B cell (primary cell): ENCODE results near the gene MYO1B. TPM values are rescaled to one million over a fixed set of nuclear protein-coding genes. Genes with fewer than 3 reads are reported as not detected.

Experiments used
- ATAC-seq: fragments of 200-7000 bp; cut with Tn5 transposase; one replicate; pipeline ENCODE4 v1.10.0; 2021; ENCODE audit warnings: low read depth, mild to moderate bottlenecking, moderate number of reproducible peaks, moderate library complexity
- CTCF ChIA-PET: fragments of 350-600 bp; sonication (Branson Sonifier 250); formaldehyde crosslinking; loops from one replicate; lab custom pipeline; 2021; ENCODE audit warnings: antibody characterized with exemption, inconsistent platforms; lab: Charles Lee
- POLR2A ChIA-PET: fragments of 350-600 bp; sonication (Branson Sonifier 250); formaldehyde crosslinking; loops from one replicate; lab custom pipeline; 2021; ENCODE audit warnings: antibody characterized with exemption; lab: Charles Lee
- DNase-seq: peaks from one replicate; pipeline ENCODE4 v3.0.0; 2013
- H2AFZ ChIP-seq: 2 replicates; pipeline ENCODE4 v1.6.1; 2012; ENCODE audit warnings: mild to moderate bottlenecking, low read depth, low read length; ENCODE audit not compliant: insufficient read depth, poor library complexity, severe bottlenecking
- H3K27ac ChIP-seq, 2 donors: 1 replicate in 1 of 2; 2 replicates in 1 of 2; pipeline ENCODE4 v1.5.1; 2012 to 2013; ENCODE audit warnings: low read length in 2 of 2, mild to moderate bottlenecking in 2 of 2, moderate library complexity in 1 of 2
- H3K27me3 ChIP-seq, 4 experiments: fragments of 200-600 bp in 1 of 4; sonication (generic) in 1 of 4; replicated peaks in 1 of 4; 1 replicate in 2 of 4; 2 replicates in 2 of 4; pipeline versions ENCODE4 v1.6.1 to v1.7.0; 2013 to 2016; ENCODE audit warnings: low read length in 3 of 4, mild to moderate bottlenecking in 2 of 4, mixed read lengths in 1 of 4, moderate library complexity in 1 of 4; ENCODE audit not compliant: insufficient read depth in 4 of 4, control insufficient read depth in 3 of 4; ENCODE audit errors: control extremely low read depth in 1 of 4
- H3K36me3 ChIP-seq, 2 experiments: replicated peaks in 1 of 2; 1 replicate in 1 of 2; 2 replicates in 1 of 2; pipeline versions ENCODE4 v1.6.1 to v1.7.1; 2013; ENCODE audit warnings: low read length in 1 of 2; ENCODE audit not compliant: insufficient read depth in 2 of 2, control insufficient read depth in 1 of 2; ENCODE audit errors: control extremely low read depth in 1 of 2, extremely low read depth in 1 of 2
- H3K4me1 ChIP-seq, 2 donors: fragments of 200-600 bp in 1 of 2; sonication (generic) in 1 of 2; 1 replicate in 1 of 2; 2 replicates in 1 of 2; pipeline versions ENCODE4 v1.5.1 to v1.6.1; 2013 to 2017; ENCODE audit warnings: low read length in 2 of 2; ENCODE audit not compliant: control insufficient read depth in 2 of 2, insufficient read depth in 2 of 2
- H3K4me2 ChIP-seq: replicated peaks from 2 replicates; pipeline ENCODE3; 2012; ENCODE audit warnings: mild to moderate bottlenecking, low read depth, low read length; ENCODE audit not compliant: poor library complexity, severe bottlenecking
- H3K4me3 ChIP-seq, 5 experiments: fragments of 200-600 bp in 1 of 5; sonication (generic) in 1 of 5; 1 replicate in 3 of 5; 2 replicates in 2 of 5; pipeline versions ENCODE4 v1.5.1 to v1.7.0; 2011 to 2016; ENCODE audit warnings: low read length in 4 of 5, mild to moderate bottlenecking in 4 of 5, low read depth in 2 of 5, control low read depth in 1 of 5, moderate library complexity in 1 of 5; ENCODE audit not compliant: insufficient read depth in 1 of 5; ENCODE audit errors: control extremely low read depth in 1 of 5, extremely low read depth in 1 of 5
- H3K79me2 ChIP-seq: fragments of 200-600 bp; sonication (generic); one replicate; pipeline ENCODE4 v1.6.0; 2016; ENCODE audit warnings: low read length; ENCODE audit not compliant: control insufficient read depth, insufficient read depth
- H3K9ac ChIP-seq: fragments of 200-600 bp; sonication (generic); 2 replicates; pipeline ENCODE4 v1.6.1; 2017; ENCODE audit warnings: mild to moderate bottlenecking, low read length, moderate library complexity
- H3K9me3 ChIP-seq, 3 donors: one replicate each; pipeline versions ENCODE4 v1.6.1 to v1.7.1; 2013; ENCODE audit warnings: low read length in 2 of 3; ENCODE audit not compliant: control insufficient read depth in 2 of 3, insufficient read depth in 1 of 3; ENCODE audit errors: control extremely low read depth in 1 of 3
- H4K20me1 ChIP-seq: 2 replicates; pipeline ENCODE4 v1.6.0; 2012; ENCODE audit warnings: mild to moderate bottlenecking, low read length; ENCODE audit not compliant: insufficient read depth, control insufficient read depth, poor library complexity, severe bottlenecking
- H3K27ac Mint-ChIP-seq: one replicate; pipeline ENCODE4 v1.8.0; 2021; ENCODE audit warnings: mixed read lengths
- H3K27me3 Mint-ChIP-seq: one replicate; pipeline ENCODE4 v1.8.0; 2021; ENCODE audit warnings: mixed read lengths
- H3K4me1 Mint-ChIP-seq: one replicate; pipeline ENCODE4 v1.8.0; 2021; ENCODE audit warnings: mixed read lengths
- H3K4me3 Mint-ChIP-seq: one replicate; pipeline ENCODE4 v1.8.0; 2021; ENCODE audit warnings: mixed read lengths
- H3K9me3 Mint-ChIP-seq: one replicate; pipeline ENCODE4 v1.8.0; 2022; ENCODE audit warnings: mixed read lengths; ENCODE audit not compliant: insufficient read depth
- EZH2 ChIP-seq: IDR thresholded peaks from 2 replicates; pipeline ENCODE4 v1.6.1; 2012; ENCODE audit warnings: borderline replicate concordance, low read depth, mild to moderate bottlenecking, moderate library complexity, low read length; ENCODE audit not compliant: insufficient read depth, poor library complexity, severe bottlenecking
- WGBS: methylation state at CpG from one replicate; pipeline ENCODE4 v1.1.5; 2013; ENCODE audit warnings: missing lambda C conversion rate; ENCODE audit not compliant: insufficient coverage; 5-methylcytosine and 5-hydroxymethylcytosine counted together
- intact Hi-C: fragments of 100-400 bp; cut with micrococcal nuclease; formaldehyde crosslinking; loops from one replicate; pipeline ENCODE4 v1.10.0; 2022
- polyA plus RNA-seq: library from polyadenylated mRNA; depleted of rRNA; stranded (reverse); fragments of >200 nt; gene quantifications from 2 replicates; pipeline ENCODE4 v1.2.3, GENCODE V29; 2012
- total RNA-seq, 2 donors: library from RNA; stranded (reverse); fragments of 120-200 nt in 1 of 2; gene quantifications; 1 replicate in 1 of 2; 2 replicates in 1 of 2; pipeline versions ENCODE4 v1.2.3 to v1.2.4, GENCODE V29; 2013 to 2022
- TF ChIP-seq, protein P1 (sequence below): fragments of 200-600 bp; IDR thresholded peaks from one replicate; pipeline ENCODE4 v1.8.0; 2022; ENCODE audit warnings: antibody characterized with exemption, mild to moderate bottlenecking

The MYO1B gene
- total and polyA plus RNA-seq, 2 donors (not counting 1 experiment from before 2014, with no cell fraction given): 0.67 to 4.4 TPM

DNA sequence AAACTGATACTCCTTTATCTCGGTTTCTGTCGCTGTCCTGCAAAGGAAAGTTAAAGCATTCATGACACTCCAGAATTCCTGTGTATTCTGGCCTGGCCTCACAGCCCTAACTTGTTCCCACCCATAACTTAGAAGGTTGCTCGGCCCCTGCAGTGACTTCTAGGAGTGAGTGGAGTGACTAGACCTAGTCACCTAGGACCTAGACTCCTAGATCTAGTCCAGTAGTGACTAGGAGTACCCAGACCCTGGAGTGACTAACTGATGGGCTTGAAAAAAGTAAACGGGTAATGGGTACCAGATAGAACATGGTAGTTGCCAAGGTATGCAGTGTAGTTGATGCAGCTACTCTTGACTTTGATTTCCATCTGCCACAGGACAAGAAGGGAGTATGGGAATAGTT is 181.8 kb downstream of the MYO1B start:
- no peak overlapping the region for H3K27ac ChIP-seq
- H3K9ac ChIP-seq: no peak overlapping the region
- DNase-seq (no peak), ATAC-seq (no peak)
- H3K4me1 ChIP-seq: no peaks in the 10 kb centered on the region
- H3K27me3 Mint-ChIP-seq: no peaks in the 10 kb centered on the region
- no peaks in the 10 kb centered on the region for H3K27me3 ChIP-seq
- H3K27ac Mint-ChIP-seq: no peak overlapping the region
- no peak overlapping the region for H3K4me2 ChIP-seq
- no peak overlapping the region for H3K4me3 ChIP-seq
- no peak overlapping the region for H3K4me3 Mint-ChIP-seq
- no peak overlapping the region for H2AFZ ChIP-seq
- no peak for TF ChIP-seq EZH2
- TF ChIP-seq, protein P1, sequence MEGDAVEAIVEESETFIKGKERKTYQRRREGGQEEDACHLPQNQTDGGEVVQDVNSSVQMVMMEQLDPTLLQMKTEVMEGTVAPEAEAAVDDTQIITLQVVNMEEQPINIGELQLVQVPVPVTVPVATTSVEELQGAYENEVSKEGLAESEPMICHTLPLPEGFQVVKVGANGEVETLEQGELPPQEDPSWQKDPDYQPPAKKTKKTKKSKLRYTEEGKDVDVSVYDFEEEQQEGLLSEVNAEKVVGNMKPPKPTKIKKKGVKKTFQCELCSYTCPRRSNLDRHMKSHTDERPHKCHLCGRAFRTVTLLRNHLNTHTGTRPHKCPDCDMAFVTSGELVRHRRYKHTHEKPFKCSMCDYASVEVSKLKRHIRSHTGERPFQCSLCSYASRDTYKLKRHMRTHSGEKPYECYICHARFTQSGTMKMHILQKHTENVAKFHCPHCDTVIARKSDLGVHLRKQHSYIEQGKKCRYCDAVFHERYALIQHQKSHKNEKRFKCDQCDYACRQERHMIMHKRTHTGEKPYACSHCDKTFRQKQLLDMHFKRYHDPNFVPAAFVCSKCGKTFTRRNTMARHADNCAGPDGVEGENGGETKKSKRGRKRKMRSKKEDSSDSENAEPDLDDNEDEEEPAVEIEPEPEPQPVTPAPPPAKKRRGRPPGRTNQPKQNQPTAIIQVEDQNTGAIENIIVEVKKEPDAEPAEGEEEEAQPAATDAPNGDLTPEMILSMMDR: no peak
- no peaks in the 10 kb centered on the region for H4K20me1 ChIP-seq
- H3K9me3 ChIP-seq: no peaks in the 10 kb centered on the region
- intact Hi-C loops: no loop called here
- H3K79me2 ChIP-seq: no peaks in the 10 kb centered on the region
- ChIA-PET CTCF (no interaction called here), POLR2A (no interaction called here)
- 100% methylated on average over 3 of the region's 4 CpGs for WGBS
- no peaks in the 10 kb centered on the region for H3K36me3 ChIP-seq
- no peaks in the 10 kb centered on the region for H3K4me1 Mint-ChIP-seq
- no peaks in the 10 kb centered on the region for H3K9me3 Mint-ChIP-seq

DNA sequence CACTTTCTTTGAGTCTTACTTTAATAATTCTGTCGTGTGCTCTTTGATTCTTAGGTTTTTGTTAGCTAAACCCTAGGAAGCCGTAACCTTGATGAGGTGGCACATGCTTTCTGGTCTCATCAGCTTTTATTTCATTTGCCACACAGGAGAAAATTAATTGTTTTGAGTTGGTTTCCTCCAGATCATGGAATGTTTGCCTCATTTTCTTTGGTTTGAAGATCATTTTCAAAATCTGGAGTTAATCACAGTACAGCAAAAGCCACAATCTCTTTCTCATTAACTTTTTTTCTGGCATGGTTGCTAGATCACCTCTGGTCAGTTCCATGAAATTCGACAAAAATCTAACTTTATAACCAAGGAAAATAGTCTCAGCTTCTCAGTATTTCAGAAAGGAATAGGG is 182.9 kb downstream of the MYO1B start:
- peaks cover 0 to 2% (median 0%) of the 10 kb centered on the region in 3 donors for H3K9me3 ChIP-seq
- H3K9ac ChIP-seq: no peak overlapping the region
- H3K4me2 ChIP-seq: no peak overlapping the region
- H3K4me3 ChIP-seq: no peak overlapping the region
- no peak for ATAC-seq
- Mint-ChIP-seq H3K4me1 (no peaks in the 10 kb centered on the region), H3K9me3 (no peaks in the 10 kb centered on the region), H3K27ac (no peak overlapping the region), H3K4me3 (no peak overlapping the region), H3K27me3 (no peaks in the 10 kb centered on the region)
- no peaks in the 10 kb centered on the region for H4K20me1 ChIP-seq
- WGBS: no CpG with 5 or more reads among the region's 3 CpGs
- TF ChIP-seq, protein P1: no peak
- no peak for TF ChIP-seq EZH2
- ChIA-PET POLR2A (no interaction called here), CTCF (no interaction called here)
- H3K36me3 ChIP-seq: no peaks in the 10 kb centered on the region
- no peak overlapping the region for H2AFZ ChIP-seq
- no peak for DNase-seq
- H3K4me1 ChIP-seq: no peaks in the 10 kb centered on the region
- intact Hi-C loops: no loop called here
- H3K27me3 ChIP-seq: no peaks in the 10 kb centered on the region
- H3K27ac ChIP-seq: no peak overlapping the region
- no peaks in the 10 kb centered on the region for H3K79me2 ChIP-seq
